CD14-positive monocyte (primary cell): Measurements from ENCODE around the gene EXOC6. TPM values are rescaled to one million over a fixed set of nuclear protein-coding genes. Genes with fewer than 3 reads are reported as not detected.

Experiments
- DNase-seq, 3 donors: peaks; one replicate each; pipeline ENCODE4 v3.0.0-alpha.2; 2011 to 2022
- H2AFZ ChIP-seq: 2 replicates; pipeline ENCODE4 v1.6.0; 2012; ENCODE audit warnings: mild to moderate bottlenecking, low read depth, low read length, inconsistent platforms; ENCODE audit not compliant: insufficient read depth, poor library complexity, severe bottlenecking
- H3K27ac ChIP-seq, 2 donors: 1 replicate in 1 of 2; 2 replicates in 1 of 2; pipeline ENCODE4 v1.5.1; 2012 to 2013; ENCODE audit warnings: low read length in 2 of 2, control low read depth in 1 of 2, inconsistent platforms in 1 of 2, low read depth in 1 of 2, mild to moderate bottlenecking in 1 of 2
- H3K27me3 ChIP-seq, 2 donors: one replicate each; pipeline versions ENCODE4 v1.6.0 to v1.6.1; 2011 to 2013; ENCODE audit warnings: low read length in 2 of 2; ENCODE audit not compliant: control insufficient read depth in 2 of 2, insufficient read depth in 2 of 2
- H3K36me3 ChIP-seq, 2 donors: replicated peaks in 1 of 2; 1 replicate in 1 of 2; 2 replicates in 1 of 2; pipeline versions ENCODE4 v1.5.1 to v1.6.1; 2012 to 2013; ENCODE audit warnings: low read length in 2 of 2, control low read depth in 1 of 2, inconsistent platforms in 1 of 2, mild to moderate bottlenecking in 1 of 2; ENCODE audit not compliant: insufficient read depth in 2 of 2, control insufficient read depth in 1 of 2
- H3K4me1 ChIP-seq, 2 donors: 1 replicate in 1 of 2; 2 replicates in 1 of 2; pipeline versions ENCODE4 v1.5.1 to v1.6.1; 2012 to 2013; ENCODE audit warnings: low read length in 2 of 2, control low read depth in 1 of 2, inconsistent platforms in 1 of 2, mild to moderate bottlenecking in 1 of 2, moderate library complexity in 1 of 2; ENCODE audit not compliant: insufficient read depth in 2 of 2, control insufficient read depth in 1 of 2
- H3K4me2 ChIP-seq: replicated peaks from 2 replicates; pipeline ENCODE3; 2012; ENCODE audit warnings: low read length, moderate library complexity, mild to moderate bottlenecking; ENCODE audit not compliant: poor library complexity, severe bottlenecking; ENCODE audit errors: extremely low read depth
- H3K4me3 ChIP-seq, 3 experiments: fragments of 200-600 bp in 1 of 3; sonication (generic) in 1 of 3; replicated peaks in 1 of 3; 1 replicate in 2 of 3; 2 replicates in 1 of 3; pipeline ENCODE4 v1.5.1; 2011 to 2013; ENCODE audit warnings: low read length in 3 of 3, mild to moderate bottlenecking in 3 of 3, control low read depth in 2 of 3, low read depth in 2 of 3, inconsistent platforms in 1 of 3, moderate library complexity in 1 of 3
- H3K79me2 ChIP-seq: 2 replicates; pipeline ENCODE4 v1.6.0; 2012; ENCODE audit warnings: mild to moderate bottlenecking, control low read depth, inconsistent platforms, low read length, moderate library complexity; ENCODE audit not compliant: insufficient read depth
- H3K9ac ChIP-seq: 2 replicates; pipeline ENCODE4 v1.6.0; 2017; ENCODE audit warnings: low read length, mild to moderate bottlenecking; ENCODE audit not compliant: insufficient read depth, poor library complexity, severe bottlenecking
- H3K9me3 ChIP-seq, 2 donors: replicated peaks in 1 of 2; 1 replicate in 1 of 2; 2 replicates in 1 of 2; pipeline versions ENCODE4 v1.5.1 to v1.6.1; 2012 to 2013; ENCODE audit warnings: low read length in 2 of 2, control low read depth in 1 of 2; ENCODE audit not compliant: control insufficient read depth in 1 of 2, insufficient read depth in 1 of 2
- H4K20me1 ChIP-seq: 2 replicates; pipeline ENCODE4 v1.6.0; 2012; ENCODE audit warnings: mild to moderate bottlenecking, low read length, control low read depth, moderate library complexity; ENCODE audit not compliant: insufficient read depth
- H3K27ac Mint-ChIP-seq, 7 donors: one replicate each; pipeline ENCODE4 v1.8.0; 2020; ENCODE audit warnings: mild to moderate bottlenecking in 7 of 7, mixed read lengths in 7 of 7, moderate library complexity in 6 of 7, inconsistent platforms in 2 of 7
- H3K27me3 Mint-ChIP-seq, 3 donors: one replicate each; pipeline ENCODE4 v1.8.0; 2021 to 2022; ENCODE audit warnings: low read depth in 3 of 3, mild to moderate bottlenecking in 3 of 3, mixed read lengths in 3 of 3, moderate library complexity in 3 of 3, inconsistent platforms in 1 of 3
- H3K36me3 Mint-ChIP-seq, 2 donors: one replicate each; pipeline ENCODE4 v1.8.0; 2020; ENCODE audit warnings: mixed read lengths in 2 of 2, inconsistent platforms in 1 of 2, mild to moderate bottlenecking in 1 of 2
- H3K4me1 Mint-ChIP-seq: one replicate; pipeline ENCODE4 v1.8.0; 2020; ENCODE audit warnings: mild to moderate bottlenecking, mixed read lengths
- H3K4me3 Mint-ChIP-seq, 2 donors: one replicate each; pipeline ENCODE4 v1.8.0; 2020; ENCODE audit warnings: mild to moderate bottlenecking in 2 of 2, mixed read lengths in 2 of 2, moderate library complexity in 1 of 2
- H3K9me3 Mint-ChIP-seq, 7 donors: one replicate each; pipeline ENCODE4 v1.8.0; 2020 to 2022; ENCODE audit warnings: mixed read lengths in 7 of 7, mild to moderate bottlenecking in 6 of 7, moderate library complexity in 6 of 7, inconsistent platforms in 2 of 7
- WGBS: methylation state at CpG from one replicate; pipeline ENCODE4 v1.1.5; 2013; ENCODE audit warnings: missing lambda C conversion rate; ENCODE audit not compliant: insufficient coverage; 5-methylcytosine and 5-hydroxymethylcytosine counted together
- intact Hi-C, 2 donors: fragments of 100-400 bp; cut with micrococcal nuclease; formaldehyde crosslinking; loops; one replicate each; pipeline versions ENCODE4 v1.15.0 to v1.15.1; 2023
- polyA plus RNA-seq, 3 donors: library from polyadenylated mRNA; depleted of rRNA in 1 of 3; unstranded in 2 of 3; stranded (reverse) in 1 of 3; fragments of 300-500 nt in 2 of 3; fragments of >200 nt in 1 of 3; fragmentation: Illumina TruSeq in 2 of 3; gene quantifications; 1 replicate in 2 of 3; 2 replicates in 1 of 3; pipeline ENCODE4 v1.2.3, GENCODE V29; 2012 to 2021
- TF ChIP-seq, protein P1 (sequence below): fragments of 200-600 bp; IDR thresholded peaks from one replicate; pipeline ENCODE4 v1.8.0; 2022; ENCODE audit warnings: antibody characterized with exemption, mild to moderate bottlenecking

The EXOC6 gene
- polyA plus RNA-seq, 3 donors, result 7.5 to 9.6 (median 8.3) TPM

DNA sequence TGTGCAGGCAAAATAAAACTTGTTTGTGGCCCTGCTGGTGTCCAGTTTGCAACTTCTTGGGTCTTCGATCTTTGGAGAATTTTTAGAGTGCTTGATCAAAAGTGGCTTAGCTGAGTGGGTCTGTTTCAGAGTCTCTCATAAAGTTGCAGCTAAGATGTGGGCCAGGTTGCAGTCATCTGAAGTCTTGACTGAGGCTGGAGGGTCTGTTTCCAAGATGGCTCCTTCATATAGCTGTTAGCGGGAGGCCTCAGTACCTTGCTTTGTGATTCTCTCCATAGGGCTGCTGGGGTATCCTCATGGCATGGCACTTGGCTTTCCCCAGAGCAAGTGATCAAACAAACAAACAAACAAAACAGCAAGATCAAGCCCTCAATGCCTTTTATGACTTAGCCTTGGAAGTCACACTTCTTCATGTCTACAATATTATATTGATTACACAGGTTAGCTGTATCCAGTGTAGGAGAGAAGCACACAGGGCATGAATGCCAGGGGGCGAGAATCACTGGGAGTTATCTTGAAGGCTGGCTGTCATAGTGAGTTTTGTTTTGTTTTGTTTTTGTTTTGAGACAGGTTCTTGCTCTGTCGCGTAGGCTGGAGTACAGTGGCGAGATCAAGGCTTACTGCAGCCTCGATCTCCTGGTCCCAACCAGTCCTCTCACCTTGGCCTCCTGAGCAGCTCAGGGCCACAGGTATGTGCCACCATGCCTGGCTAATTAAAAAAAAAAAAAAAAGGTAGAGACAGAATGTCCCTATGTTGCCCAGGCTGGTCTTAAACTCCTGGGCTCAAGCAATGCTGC is 235.6 kb downstream of the EXOC6 start:
- Mint-ChIP-seq H3K27me3 (peaks cover 10 to 37% (median 33%) of the 10 kb centered on the region in 3 donors), H3K9me3 (peaks cover 0 to 3% (median 0%) of the 10 kb centered on the region in 7 donors), H3K27ac (no peak overlapping the region), H3K4me3 (no peak overlapping the region), H3K36me3 (no peaks in the 10 kb centered on the region), H3K4me1 (peaks cover 6% of the 10 kb centered on the region)
- peaks cover 0 to 3% of the 10 kb centered on the region in 2 donors for H3K4me1 ChIP-seq
- no peaks in the 10 kb centered on the region for H3K79me2 ChIP-seq
- H4K20me1 ChIP-seq, result no peaks in the 10 kb centered on the region
- H3K4me2 ChIP-seq, result no peak overlapping the region
- no peak overlapping the region for H2AFZ ChIP-seq
- no peak for DNase-seq
- no peak overlapping the region for H3K27ac ChIP-seq
- TF ChIP-seq, protein P1, sequence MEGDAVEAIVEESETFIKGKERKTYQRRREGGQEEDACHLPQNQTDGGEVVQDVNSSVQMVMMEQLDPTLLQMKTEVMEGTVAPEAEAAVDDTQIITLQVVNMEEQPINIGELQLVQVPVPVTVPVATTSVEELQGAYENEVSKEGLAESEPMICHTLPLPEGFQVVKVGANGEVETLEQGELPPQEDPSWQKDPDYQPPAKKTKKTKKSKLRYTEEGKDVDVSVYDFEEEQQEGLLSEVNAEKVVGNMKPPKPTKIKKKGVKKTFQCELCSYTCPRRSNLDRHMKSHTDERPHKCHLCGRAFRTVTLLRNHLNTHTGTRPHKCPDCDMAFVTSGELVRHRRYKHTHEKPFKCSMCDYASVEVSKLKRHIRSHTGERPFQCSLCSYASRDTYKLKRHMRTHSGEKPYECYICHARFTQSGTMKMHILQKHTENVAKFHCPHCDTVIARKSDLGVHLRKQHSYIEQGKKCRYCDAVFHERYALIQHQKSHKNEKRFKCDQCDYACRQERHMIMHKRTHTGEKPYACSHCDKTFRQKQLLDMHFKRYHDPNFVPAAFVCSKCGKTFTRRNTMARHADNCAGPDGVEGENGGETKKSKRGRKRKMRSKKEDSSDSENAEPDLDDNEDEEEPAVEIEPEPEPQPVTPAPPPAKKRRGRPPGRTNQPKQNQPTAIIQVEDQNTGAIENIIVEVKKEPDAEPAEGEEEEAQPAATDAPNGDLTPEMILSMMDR, result no peak
- no peaks in the 10 kb centered on the region for H3K36me3 ChIP-seq
- H3K9ac ChIP-seq, result no peak overlapping the region
- H3K4me3 ChIP-seq, result no peak overlapping the region
- H3K27me3 ChIP-seq, result peaks cover 9 to 10% of the 10 kb centered on the region in 2 donors
- intact Hi-C loops, result loop anchor here in 1 of 2 donors (5.0 kb wide), 2 partner anchors 203 to 268 kb away; no protein-coding TSS in a partner anchor
- WGBS, result 97% methylated on average over 5 of the region's 7 CpGs
- H3K9me3 ChIP-seq, result no peaks in the 10 kb centered on the region

DNA sequence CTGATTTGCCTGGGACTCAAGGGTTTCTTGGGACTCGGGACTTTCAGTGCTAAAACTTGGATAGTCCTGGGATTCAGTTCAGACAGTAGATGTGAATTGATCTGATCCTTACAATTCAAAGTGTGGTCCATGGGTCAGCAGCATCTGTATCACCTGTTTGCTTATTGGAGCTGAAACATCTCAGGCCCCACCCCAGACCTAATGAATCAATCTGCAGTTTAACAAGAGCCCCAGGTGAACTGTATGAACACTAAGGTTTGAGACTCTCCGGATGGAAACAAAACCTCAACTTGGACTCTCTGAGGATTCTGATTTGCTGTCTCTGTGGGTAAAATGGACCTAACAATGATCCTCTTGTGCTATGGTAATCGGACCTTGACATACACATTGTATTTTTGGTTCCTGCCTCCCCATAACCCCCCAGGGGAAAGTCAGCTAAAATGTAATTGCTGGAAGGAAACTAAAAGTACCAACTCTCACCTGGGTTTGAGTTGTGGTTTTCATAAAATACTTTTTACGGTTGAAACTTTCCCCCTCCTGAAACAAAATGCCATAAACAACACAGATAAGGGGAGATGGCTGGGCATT is 237.0 kb downstream of the EXOC6 start:
- Histone ChIP-seq H3K36me3 (no peaks in the 10 kb centered on the region), H3K4me2 (no peak overlapping the region), H3K27ac (no peak overlapping the region), H3K27me3 (peaks cover 3 to 4% of the 10 kb centered on the region in 2 donors), H4K20me1 (no peaks in the 10 kb centered on the region), H3K9me3 (no peaks in the 10 kb centered on the region), H3K4me1 (no peaks in the 10 kb centered on the region), H3K4me3 (no peak overlapping the region), H2AFZ (no peak overlapping the region), H3K79me2 (no peaks in the 10 kb centered on the region), H3K9ac (no peak overlapping the region)
- TF ChIP-seq, protein P1, result no peak
- Mint-ChIP-seq H3K27ac (no peak overlapping the region), H3K9me3 (no peaks in the 10 kb centered on the region), H3K27me3 (peaks cover 0 to 24% (median 21%) of the 10 kb centered on the region in 3 donors), H3K4me1 (peaks cover 1% of the 10 kb centered on the region), H3K36me3 (no peaks in the 10 kb centered on the region), H3K4me3 (no peak overlapping the region)
- DNase-seq, result no peak
- intact Hi-C loops, result no loop called here
- WGBS, result 100% methylated on average over 1 of the region's 4 CpGs
